ENCODE results near the gene ZNF524.

DNA sequence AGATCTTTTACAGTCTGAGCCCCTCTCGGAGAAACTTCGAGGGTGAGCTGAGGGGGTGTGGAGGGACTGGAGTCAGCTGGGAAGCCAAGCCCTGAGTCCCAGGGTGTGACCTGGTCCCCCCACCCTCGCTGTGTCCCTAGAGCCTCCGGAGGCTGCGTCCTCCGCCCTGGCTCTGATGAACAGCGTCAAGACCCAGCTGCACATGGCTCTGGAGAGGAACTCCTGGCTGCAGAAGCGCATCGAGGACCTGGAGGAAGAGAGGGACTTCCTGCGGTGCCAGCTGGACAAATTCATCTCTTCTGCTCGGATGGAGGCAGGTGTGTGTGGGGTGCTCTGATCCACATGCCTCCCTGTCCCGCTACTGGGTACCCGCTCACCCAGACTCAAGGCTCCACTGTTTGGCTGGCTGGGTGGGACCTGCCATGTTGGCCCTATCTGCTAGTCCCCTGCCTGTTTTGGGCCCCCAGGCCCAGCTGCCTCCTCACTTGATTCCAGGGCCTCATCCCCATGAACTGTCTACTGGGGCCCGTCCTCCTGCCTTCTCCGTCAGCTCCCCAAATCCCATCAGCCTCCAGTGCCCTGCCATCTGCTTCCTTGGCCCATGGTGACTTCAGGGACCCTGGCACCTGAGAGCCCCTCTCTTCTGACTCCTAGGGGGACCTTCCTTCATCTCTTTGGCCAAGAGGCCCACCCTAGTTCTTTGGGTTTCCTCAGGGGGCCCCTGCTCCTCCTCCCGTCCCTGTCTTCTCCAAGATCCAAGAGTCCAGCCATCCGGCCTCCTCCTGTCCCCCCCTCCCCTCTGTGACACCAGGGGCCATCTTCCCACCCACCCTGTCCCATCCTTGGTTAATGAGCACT is 49.4 kb downstream of the ZNF524 start:
- TF ChIP-seq, protein P1, sequence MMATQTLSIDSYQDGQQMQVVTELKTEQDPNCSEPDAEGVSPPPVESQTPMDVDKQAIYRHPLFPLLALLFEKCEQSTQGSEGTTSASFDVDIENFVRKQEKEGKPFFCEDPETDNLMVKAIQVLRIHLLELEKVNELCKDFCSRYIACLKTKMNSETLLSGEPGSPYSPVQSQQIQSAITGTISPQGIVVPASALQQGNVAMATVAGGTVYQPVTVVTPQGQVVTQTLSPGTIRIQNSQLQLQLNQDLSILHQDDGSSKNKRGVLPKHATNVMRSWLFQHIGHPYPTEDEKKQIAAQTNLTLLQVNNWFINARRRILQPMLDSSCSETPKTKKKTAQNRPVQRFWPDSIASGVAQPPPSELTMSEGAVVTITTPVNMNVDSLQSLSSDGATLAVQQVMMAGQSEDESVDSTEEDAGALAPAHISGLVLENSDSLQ (IDR thresholded peaks at IDR 0.05): no peak
- TF ChIP-seq SP1 (IDR thresholded peaks at IDR 0.05) (no peak), ZNF384 (IDR thresholded peaks at IDR 0.05) (no peak), TARDBP (IDR thresholded peaks at IDR 0.05) (no peak), BHLHE40 (IDR thresholded peaks at IDR 0.05; ENCODE audit: borderline replicate concordance) (no peak), FOXK2 (IDR thresholded peaks at IDR 0.05) (no peak)

Measured in HEK293T (cell line).